CD4-positive, CD25-positive, alpha-beta regulatory T cell (primary cell): Measurements from ENCODE around the gene SLC4A1AP. TPM values are rescaled to one million over a fixed set of nuclear protein-coding genes. Genes with fewer than 3 reads are reported as not detected.

ENCODE experiments used
- ATAC-seq, 2 donors: fragments of 150-1000 bp; cut with Tn5 transposase; one replicate each; pipeline ENCODE4 v1.10.0; 2021; ENCODE audit warnings: low read depth in 2 of 2, moderate number of reproducible peaks in 2 of 2, moderate library complexity in 1 of 2
- DNase-seq, 3 donors: peaks; one replicate each; pipeline versions ENCODE4 v3.0.0 to v3.0.0-alpha.2; 2012 to 2022; ENCODE audit warnings: mixed read lengths in 1 of 3
- H3K27ac ChIP-seq: one replicate; pipeline ENCODE4 v1.7.0; 2013; ENCODE audit warnings: mild to moderate bottlenecking, low read length; ENCODE audit not compliant: insufficient read depth, poor library complexity, severe bottlenecking
- H3K27me3 ChIP-seq: one replicate; pipeline ENCODE4 v1.7.0; 2013; ENCODE audit warnings: low read length; ENCODE audit not compliant: control insufficient read depth, insufficient read depth
- H3K36me3 ChIP-seq: one replicate; pipeline ENCODE4 v1.7.0; 2013; ENCODE audit warnings: mild to moderate bottlenecking, low read length, moderate library complexity; ENCODE audit not compliant: control insufficient read depth, insufficient read depth
- H3K4me1 ChIP-seq: 2 replicates; pipeline ENCODE4 v1.7.0; 2013; ENCODE audit warnings: mild to moderate bottlenecking, low read length; ENCODE audit not compliant: insufficient read depth, control insufficient read depth, poor library complexity, severe bottlenecking
- H3K4me3 ChIP-seq: one replicate; pipeline ENCODE4 v1.7.0; 2013; ENCODE audit warnings: low read depth, mild to moderate bottlenecking, low read length, moderate library complexity
- H3K9me3 ChIP-seq, 2 experiments: 1 replicate in 1 of 2; 2 replicates in 1 of 2; pipeline ENCODE4 v1.7.0; 2013; ENCODE audit warnings: low read length in 2 of 2, mild to moderate bottlenecking in 1 of 2, moderate library complexity in 1 of 2; ENCODE audit not compliant: control insufficient read depth in 2 of 2
- H3K27ac Mint-ChIP-seq, 3 donors: one replicate each; pipeline ENCODE4 v1.8.0; 2020 to 2022; ENCODE audit warnings: mild to moderate bottlenecking in 3 of 3, mixed read lengths in 3 of 3, moderate library complexity in 2 of 3
- H3K27me3 Mint-ChIP-seq: one replicate; pipeline ENCODE4 v1.8.0; 2022; ENCODE audit warnings: mild to moderate bottlenecking, mixed read lengths
- H3K36me3 Mint-ChIP-seq: one replicate; pipeline ENCODE4 v1.8.0; 2020; ENCODE audit warnings: mixed read lengths
- H3K4me1 Mint-ChIP-seq, 4 donors: one replicate each; pipeline ENCODE4 v1.8.0; 2020 to 2022; ENCODE audit warnings: mixed read lengths in 4 of 4, mild to moderate bottlenecking in 1 of 4
- H3K4me3 Mint-ChIP-seq, 4 donors: one replicate each; pipeline ENCODE4 v1.8.0; 2020 to 2022; ENCODE audit warnings: mild to moderate bottlenecking in 4 of 4, mixed read lengths in 4 of 4, moderate library complexity in 3 of 4
- H3K9me3 Mint-ChIP-seq, 7 donors: one replicate each; pipeline ENCODE4 v1.8.0; 2020 to 2022; ENCODE audit warnings: mixed read lengths in 7 of 7, mild to moderate bottlenecking in 3 of 7, moderate library complexity in 2 of 7
- polyA plus RNA-seq, 4 donors: library from polyadenylated mRNA; unstranded; fragments of 300-500 nt; fragmentation: Illumina TruSeq; gene quantifications; one replicate each; pipeline ENCODE4 v1.2.3, GENCODE V29; 2021
- total RNA-seq: library from RNA; stranded (reverse); gene quantifications from one replicate; pipeline ENCODE4 v1.2.3, GENCODE V29; 2022

Gene SLC4A1AP
- total and polyA plus RNA-seq, 5 donors from 2014 or later, result 20.8 to 28.3 (median 25.3) TPM

GRCh38 chr2:27717070-27717795 lies 53.5 kb downstream of the SLC4A1AP start:
- H3K4me1 ChIP-seq, result peaks cover 13% of the 10 kb centered on the region
- Mint-ChIP-seq H3K36me3 (no peaks in the 10 kb centered on the region), H3K4me3 (peak overlapping the region in 3 of 4 donors; percentile 48 to 62 (median 53)), H3K27me3 (peaks cover 19% of the 10 kb centered on the region), H3K4me1 (peaks cover 5 to 21% (median 10%) of the 10 kb centered on the region in 4 donors), H3K27ac (no peak overlapping the region), H3K9me3 (peaks cover 0 to 3% (median 0%) of the 10 kb centered on the region in 7 donors)
- no peaks in the 10 kb centered on the region for H3K27me3 ChIP-seq
- no peak overlapping the region for H3K27ac ChIP-seq
- ATAC-seq, result no peak
- no peak for DNase-seq
- H3K9me3 ChIP-seq, result no peaks in the 10 kb centered on the region
- no peak overlapping the region for H3K4me3 ChIP-seq
- H3K36me3 ChIP-seq, result no peaks in the 10 kb centered on the region

GRCh38 chr2:27720004-27720551 lies 56.4 kb downstream of the SLC4A1AP start:
- DNase-seq (peak in 1 of 3 donors; percentile 39), ATAC-seq (peak; percentile 69 to 80)
- Mint-ChIP-seq H3K4me1 (peaks cover 5 to 11% (median 9%) of the 10 kb centered on the region in 4 donors), H3K9me3 (peaks cover 0 to 3% (median 0%) of the 10 kb centered on the region in 7 donors), H3K4me3 (no peak overlapping the region), H3K36me3 (no peaks in the 10 kb centered on the region), H3K27me3 (peaks cover 9% of the 10 kb centered on the region), H3K27ac (no peak overlapping the region)
- Histone ChIP-seq H3K4me3 (no peak overlapping the region), H3K9me3 (no peaks in the 10 kb centered on the region), H3K27me3 (no peaks in the 10 kb centered on the region), H3K27ac (no peak overlapping the region), H3K36me3 (no peaks in the 10 kb centered on the region), H3K4me1 (peaks cover 13% of the 10 kb centered on the region)

GRCh38 chr2:27721335-27721734 lies 57.6 kb downstream of the SLC4A1AP start:
- Histone ChIP-seq H3K27ac (no peak overlapping the region), H3K9me3 (no peaks in the 10 kb centered on the region), H3K4me1 (peaks cover 3% of the 10 kb centered on the region), H3K4me3 (no peak overlapping the region), H3K27me3 (no peaks in the 10 kb centered on the region), H3K36me3 (no peaks in the 10 kb centered on the region)
- Mint-ChIP-seq H3K27ac (no peak overlapping the region), H3K4me3 (no peak overlapping the region), H3K9me3 (peaks cover 0 to 3% (median 0%) of the 10 kb centered on the region in 7 donors), H3K4me1 (peaks cover 5 to 10% (median 8%) of the 10 kb centered on the region in 4 donors), H3K36me3 (no peaks in the 10 kb centered on the region), H3K27me3 (peaks cover 9% of the 10 kb centered on the region)
- ATAC-seq (no peak), DNase-seq (no peak)

- H3K36me3 ChIP-seq, result no peaks in the 10 kb centered on the region
- no peak overlapping the region for H3K27ac ChIP-seq
- no peaks in the 10 kb centered on the region for H3K36me3 Mint-ChIP-seq
- H3K27me3 Mint-ChIP-seq, result peaks cover 3% of the 10 kb centered on the region
- no peaks in the 10 kb centered on the region for H3K27me3 ChIP-seq
- H3K9me3 ChIP-seq, result no peaks in the 10 kb centered on the region
- peaks cover under 1 to 6% (median 3%) of the 10 kb centered on the region in 4 donors for H3K4me1 Mint-ChIP-seq
- H3K27ac Mint-ChIP-seq, result no peak overlapping the region
- H3K4me3 ChIP-seq, result no peak overlapping the region
- DNase-seq (no peak), ATAC-seq (no peak)
- no peaks in the 10 kb centered on the region for H3K4me1 ChIP-seq
- peaks cover 0 to 3% (median 0%) of the 10 kb centered on the region in 7 donors for H3K9me3 Mint-ChIP-seq
- H3K4me3 Mint-ChIP-seq, result no peak overlapping the region
These were observed 58.3 kb downstream of the SLC4A1AP start for GRCh38 chr2:27721884-27722485.

- ATAC-seq, result no peak
- Histone ChIP-seq H3K9me3 (no peaks in the 10 kb centered on the region), H3K36me3 (no peaks in the 10 kb centered on the region), H3K4me3 (no peak overlapping the region), H3K27ac (no peak overlapping the region), H3K27me3 (no peaks in the 10 kb centered on the region), H3K4me1 (no peaks in the 10 kb centered on the region)
- H3K4me1 Mint-ChIP-seq, result peaks cover 0 to 9% (median 1%) of the 10 kb centered on the region in 4 donors
- H3K4me3 Mint-ChIP-seq, result no peak overlapping the region
- no peaks in the 10 kb centered on the region for H3K36me3 Mint-ChIP-seq
- no peak overlapping the region for H3K27ac Mint-ChIP-seq
- peak in 2 of 3 donors; percentile 17 to 38 for DNase-seq
- peaks cover 0 to 1% (median 0%) of the 10 kb centered on the region in 7 donors for H3K9me3 Mint-ChIP-seq
- H3K27me3 Mint-ChIP-seq, result no peaks in the 10 kb centered on the region
These were observed 59.9 kb downstream of the SLC4A1AP start for GRCh38 chr2:27723372-27724144.

- Mint-ChIP-seq H3K27ac (no peak overlapping the region), H3K9me3 (peaks cover 0 to 1% (median 0%) of the 10 kb centered on the region in 7 donors), H3K4me1 (peaks cover 0 to 12% (median 4%) of the 10 kb centered on the region in 4 donors), H3K27me3 (no peaks in the 10 kb centered on the region), H3K36me3 (no peaks in the 10 kb centered on the region), H3K4me3 (no peak overlapping the region)
- Histone ChIP-seq H3K4me1 (no peaks in the 10 kb centered on the region), H3K4me3 (no peak overlapping the region), H3K9me3 (no peaks in the 10 kb centered on the region), H3K27ac (no peak overlapping the region), H3K27me3 (no peaks in the 10 kb centered on the region), H3K36me3 (no peaks in the 10 kb centered on the region)
- DNase-seq, result no peak
- no peak for ATAC-seq
These were observed 60.5 kb downstream of the SLC4A1AP start for GRCh38 chr2:27724191-27724590.

- H3K9me3 ChIP-seq, result no peaks in the 10 kb centered on the region
- no peaks in the 10 kb centered on the region for H3K4me1 ChIP-seq
- H3K36me3 Mint-ChIP-seq, result no peaks in the 10 kb centered on the region
- DNase-seq (no peak), ATAC-seq (no peak)
- peaks cover 0 to 11% (median 4%) of the 10 kb centered on the region in 4 donors for H3K4me1 Mint-ChIP-seq
- no peaks in the 10 kb centered on the region for H3K27me3 Mint-ChIP-seq
- no peak overlapping the region for H3K4me3 Mint-ChIP-seq
- H3K4me3 ChIP-seq, result no peak overlapping the region
- no peak overlapping the region for H3K27ac ChIP-seq
- H3K9me3 Mint-ChIP-seq, result peaks cover 0 to 1% (median 0%) of the 10 kb centered on the region in 7 donors
- H3K27me3 ChIP-seq, result no peaks in the 10 kb centered on the region
- H3K36me3 ChIP-seq, result no peaks in the 10 kb centered on the region
- no peak overlapping the region for H3K27ac Mint-ChIP-seq
These were observed 61.4 kb downstream of the SLC4A1AP start for GRCh38 chr2:27724905-27725701.
